HG02884 (cell line): Measurements from ENCODE around the gene PRKAG2.
"Not testable (repeated sequence)": the region's sequence is repeated elsewhere in the genome, so short reads cannot be mapped to it uniquely, and the experiment has no call there.

Experiments
- ATAC-seq: cut with Tn5 transposase; IDR thresholded peaks from one replicate; pipeline ENCODE4 v1.9.1; 2021; ENCODE audit warnings: mild to moderate bottlenecking, moderate library complexity; ENCODE audit not compliant: unreplicated experiment

Gene PRKAG2

GRCh38 chr7:151876899-151877777 lies at the start of gene PRKAG2:
TSS of gene PRKAG2 (minus strand) at chr7:151877115. CDS start at chr7:151876620, 495 bp downstream.
- peak; percentile 57 for ATAC-seq

- ATAC-seq = no peak
Observed at GRCh38 chr7:151926336-151926712, 49.4 kb upstream of the PRKAG2 start.

GRCh38 chr7:151925446-151926335 lies 48.8 kb upstream of the PRKAG2 start:
- ATAC-seq = peak; percentile 88

DNA sequence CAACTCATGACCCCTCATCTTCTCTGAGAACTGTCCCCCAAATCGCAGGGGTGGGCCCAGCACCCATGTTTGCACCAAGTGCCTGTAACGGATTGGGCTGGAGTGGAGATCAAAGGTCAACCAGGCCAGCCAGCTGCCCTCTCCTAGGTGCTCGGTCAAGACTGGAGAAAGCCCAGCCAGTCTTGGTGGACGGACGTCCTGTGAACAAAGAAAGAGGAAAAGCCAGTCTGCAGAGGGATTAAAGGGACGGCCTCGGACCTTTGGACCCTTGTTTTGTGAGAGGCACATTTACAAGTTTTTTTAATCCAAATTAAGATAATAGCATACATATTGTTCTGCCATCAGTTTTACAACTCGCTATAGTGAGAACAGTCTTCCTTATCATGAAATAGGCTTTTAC lies 47.6 kb upstream of the PRKAG2 start:
- ATAC-seq = no peak

GRCh38 chr7:151924001-151924400 lies 47.1 kb upstream of the PRKAG2 start:
- no peak for ATAC-seq

DNA sequence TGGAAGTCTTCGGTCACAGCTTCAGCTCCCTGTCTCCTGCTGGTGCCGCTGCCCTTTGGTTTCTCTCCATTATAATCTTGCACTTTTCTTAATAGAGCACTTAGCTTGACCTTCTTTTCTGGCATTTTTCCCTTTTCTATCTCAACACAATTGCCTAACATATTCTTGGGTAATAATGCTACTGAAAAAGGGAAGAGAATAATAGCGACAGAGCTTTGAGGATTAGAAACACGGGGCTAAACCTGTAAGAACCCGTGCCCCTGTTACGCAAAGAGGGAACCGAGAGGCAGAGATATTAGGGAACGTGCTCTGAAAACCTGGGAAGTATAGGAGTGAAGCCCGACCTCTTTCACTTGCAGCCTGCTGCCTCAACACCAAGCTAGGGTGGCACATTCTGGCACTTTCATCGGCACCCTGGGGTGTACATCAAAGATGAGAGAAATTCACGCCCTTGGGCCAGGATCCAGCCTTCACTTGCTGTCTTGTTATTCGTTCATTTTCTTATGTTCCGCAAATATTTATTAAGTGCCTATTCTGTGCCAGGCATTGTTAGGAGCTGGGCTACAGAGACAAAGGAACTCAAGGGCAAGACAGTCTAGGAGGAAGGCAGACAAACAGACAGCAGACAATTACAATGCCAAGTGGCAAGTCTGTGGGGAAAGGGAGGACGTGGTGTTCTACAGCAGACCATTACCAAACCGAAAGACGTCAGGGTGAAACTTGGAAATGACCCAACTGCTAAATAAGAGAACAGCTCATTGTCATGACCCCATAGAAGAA lies 46.4 kb upstream of the PRKAG2 start:
- ATAC-seq = no peak

GRCh38 chr7:151921451-151921850 lies 44.5 kb upstream of the PRKAG2 start:
- no peak for ATAC-seq

GRCh38 chr7:151920488-151920887 lies 43.6 kb upstream of the PRKAG2 start:
- ATAC-seq = no peak

- ATAC-seq = no peak
Observed at GRCh38 chr7:151919595-151919994, 42.7 kb upstream of the PRKAG2 start.

GRCh38 chr7:151918510-151918843 lies 41.6 kb upstream of the PRKAG2 start:
- ATAC-seq = no peak

GRCh38 chr7:151917791-151918509 lies 41.0 kb upstream of the PRKAG2 start:
- ATAC-seq = no peak

DNA sequence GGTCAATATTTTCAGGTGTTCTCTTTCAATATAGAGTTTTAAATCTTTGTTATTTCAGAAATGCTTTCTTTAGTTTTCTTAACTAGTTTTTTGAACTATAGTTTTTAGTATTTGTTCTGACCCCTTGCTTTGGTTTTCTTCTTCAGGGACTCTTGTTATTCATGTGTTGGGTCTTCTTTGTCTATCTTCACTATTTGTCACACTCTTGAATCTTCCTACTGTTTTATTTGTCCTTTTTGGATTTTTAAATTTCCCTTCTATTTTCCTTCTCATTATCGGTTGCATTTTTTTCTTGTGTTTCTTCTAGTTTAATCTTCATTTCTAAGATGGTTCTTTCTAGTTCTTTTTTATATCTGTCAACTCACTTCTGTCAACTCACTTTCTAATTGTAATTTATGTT lies 37.1 kb upstream of the PRKAG2 start:
- ATAC-seq = no peak

DNA sequence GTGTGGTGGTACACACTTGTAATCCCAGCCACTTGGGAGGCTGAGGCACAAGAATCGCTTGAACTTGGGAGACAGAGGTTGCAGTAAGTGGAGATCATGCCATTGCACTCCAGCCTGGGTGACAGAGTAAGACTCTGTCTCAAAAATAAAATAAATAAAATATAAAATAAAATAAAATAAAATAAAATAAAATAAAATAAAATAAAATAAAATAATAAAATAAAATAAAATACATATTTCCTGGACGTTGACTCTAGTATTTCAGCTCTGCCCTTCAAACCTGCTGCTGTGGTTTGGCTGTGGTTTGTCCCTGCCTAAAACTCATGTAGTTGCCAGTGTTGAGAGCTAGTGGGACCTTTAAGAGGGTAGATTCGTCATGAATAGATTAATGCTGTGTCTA lies 33.7 kb upstream of the PRKAG2 start:
- not testable (repeated sequence) for ATAC-seq

DNA sequence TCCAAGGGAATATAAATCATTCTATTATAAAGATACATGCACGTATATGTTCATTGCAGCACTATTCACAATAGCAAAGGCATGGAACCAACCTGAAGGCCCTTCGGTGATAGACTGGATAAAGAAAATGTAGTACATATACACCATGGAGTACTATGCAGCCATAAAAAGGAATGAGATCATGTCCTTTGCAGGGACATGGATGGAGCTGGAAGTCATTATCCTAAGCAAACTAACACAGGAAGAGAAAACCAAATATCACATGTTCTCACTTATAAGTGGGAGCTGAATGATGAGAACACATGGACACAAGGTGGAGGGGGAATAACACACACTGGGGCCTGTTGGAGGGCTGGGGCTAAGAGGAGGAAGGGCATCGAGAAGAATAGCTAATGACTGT lies 30.2 kb upstream of the PRKAG2 start:
- ATAC-seq = not testable (repeated sequence)

GRCh38 chr7:151905766-151906165 lies 28.9 kb upstream of the PRKAG2 start:
- ATAC-seq = no peak

DNA sequence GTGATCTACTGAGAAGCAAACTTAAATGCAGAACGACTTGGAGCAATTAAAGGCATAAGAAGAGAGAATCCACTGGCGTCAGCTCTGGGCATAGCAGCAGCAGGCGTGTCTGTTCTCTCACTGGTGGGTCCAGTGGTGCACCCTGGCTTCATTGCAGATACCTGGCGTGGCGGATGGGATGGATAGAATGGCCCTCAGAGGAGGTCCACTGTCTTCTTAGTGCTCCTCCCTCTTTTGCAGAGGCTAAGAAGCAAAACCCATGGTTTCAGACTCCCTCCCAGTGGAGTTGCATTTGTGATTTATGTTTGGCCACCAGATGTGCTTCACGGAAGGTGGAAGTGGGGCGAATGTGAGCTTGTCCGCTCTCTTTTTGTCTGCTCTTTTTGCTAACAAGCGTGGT lies 28.4 kb upstream of the PRKAG2 start:
- ATAC-seq = no peak

DNA sequence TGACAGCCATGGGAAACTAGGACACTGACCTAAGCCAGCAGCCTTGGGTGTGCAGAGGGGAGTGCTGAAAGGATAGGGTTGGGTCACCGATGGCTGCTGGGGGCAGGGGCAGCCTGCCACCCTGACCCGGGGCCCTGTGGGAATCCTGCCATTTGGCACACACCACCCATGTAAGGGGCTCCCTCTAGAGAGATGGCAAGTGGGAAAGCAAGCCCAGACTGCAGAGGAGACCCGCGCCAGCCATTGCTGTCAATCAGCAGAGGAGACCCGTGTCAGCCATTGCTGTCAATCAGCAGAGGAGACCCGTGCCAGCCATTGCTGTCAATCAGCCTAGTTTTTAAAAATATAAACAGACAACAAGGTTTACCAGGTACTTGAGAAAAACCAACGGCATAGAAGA lies 27.4 kb upstream of the PRKAG2 start:
- no peak for ATAC-seq

- no peak for ATAC-seq
Observed at GRCh38 chr7:151903249-151904032, 26.5 kb upstream of the PRKAG2 start.

GRCh38 chr7:151902311-151902710 lies 25.4 kb upstream of the PRKAG2 start:
- no peak for ATAC-seq

- no peak for ATAC-seq
Observed at GRCh38 chr7:151901828-151902227, 24.9 kb upstream of the PRKAG2 start.
